IPS DF 4.7 (cell line): ENCODE data around the gene TOM1L1.

Experiments used
- DNase-seq: peaks from one replicate; pipeline ENCODE4 v3.0.0-alpha.2; 2013; ENCODE audit warnings: low spot score; ENCODE audit errors: extremely low read depth

Gene TOM1L1

GRCh38 chr17:54945671-54946070 is 45.0 kb downstream of the TOM1L1 start:
- DNase-seq: no peak

GRCh38 chr17:54947396-54947795 is 46.7 kb downstream of the TOM1L1 start:
- no peak for DNase-seq

- no peak for DNase-seq
Measured at GRCh38 chr17:54948380-54948779, 47.7 kb downstream of the TOM1L1 start.

GRCh38 chr17:54950116-54950515 is 49.5 kb downstream of the TOM1L1 start:
- no peak for DNase-seq

- no peak for DNase-seq
Measured at GRCh38 chr17:54951286-54951685, 50.6 kb downstream of the TOM1L1 start.

GRCh38 chr17:54956791-54957190 is 56.1 kb downstream of the TOM1L1 start:
- DNase-seq: no peak

GRCh38 chr17:54967621-54968261 is 67.1 kb downstream of the TOM1L1 start:
- no peak for DNase-seq

GRCh38 chr17:54968262-54968987 is 67.8 kb downstream of the TOM1L1 start, which contains the start of the genes COX11 and STXBP4:
Gene COX11 (minus strand): TSS chr17:54968654. CDS start chr17:54968646, 8 bp downstream.
Gene STXBP4 (plus strand): TSS chr17:54968765. CDS start chr17:54986220, 17,455 bp downstream.
- DNase-seq: peak; percentile 74

GRCh38 chr17:54968988-54969332 is 68.3 kb downstream of the TOM1L1 start:
- DNase-seq: no peak

- no peak for DNase-seq
Measured at GRCh38 chr17:54969658-54970572, 69.3 kb downstream of the TOM1L1 start.

- DNase-seq: no peak
Measured at GRCh38 chr17:54971147-54971546, 70.5 kb downstream of the TOM1L1 start.

GRCh38 chr17:54971901-54972300 is 71.2 kb downstream of the TOM1L1 start:
- no peak for DNase-seq

GRCh38 chr17:54972406-54973138 is 71.9 kb downstream of the TOM1L1 start:
- DNase-seq: no peak

GRCh38 chr17:54974759-54975158 is 74.1 kb downstream of the TOM1L1 start:
- DNase-seq: no peak

- no peak for DNase-seq
Measured at GRCh38 chr17:54976316-54976715, 75.7 kb downstream of the TOM1L1 start.

- no peak for DNase-seq
Measured at GRCh38 chr17:54977744-54978143, 77.1 kb downstream of the TOM1L1 start.

GRCh38 chr17:54979657-54980056 is 79.0 kb downstream of the TOM1L1 start:
- DNase-seq: no peak

GRCh38 chr17:54980375-54980774 is 79.7 kb downstream of the TOM1L1 start:
- no peak for DNase-seq

GRCh38 chr17:54982399-54982798 is 81.7 kb downstream of the TOM1L1 start:
- DNase-seq: no peak

- DNase-seq: no peak
Measured at GRCh38 chr17:54983260-54983659, 82.6 kb downstream of the TOM1L1 start.

GRCh38 chr17:54985476-54985875 is 84.8 kb downstream of the TOM1L1 start:
- DNase-seq: no peak
